ENCODE results near the gene MPRIP.

DNA sequence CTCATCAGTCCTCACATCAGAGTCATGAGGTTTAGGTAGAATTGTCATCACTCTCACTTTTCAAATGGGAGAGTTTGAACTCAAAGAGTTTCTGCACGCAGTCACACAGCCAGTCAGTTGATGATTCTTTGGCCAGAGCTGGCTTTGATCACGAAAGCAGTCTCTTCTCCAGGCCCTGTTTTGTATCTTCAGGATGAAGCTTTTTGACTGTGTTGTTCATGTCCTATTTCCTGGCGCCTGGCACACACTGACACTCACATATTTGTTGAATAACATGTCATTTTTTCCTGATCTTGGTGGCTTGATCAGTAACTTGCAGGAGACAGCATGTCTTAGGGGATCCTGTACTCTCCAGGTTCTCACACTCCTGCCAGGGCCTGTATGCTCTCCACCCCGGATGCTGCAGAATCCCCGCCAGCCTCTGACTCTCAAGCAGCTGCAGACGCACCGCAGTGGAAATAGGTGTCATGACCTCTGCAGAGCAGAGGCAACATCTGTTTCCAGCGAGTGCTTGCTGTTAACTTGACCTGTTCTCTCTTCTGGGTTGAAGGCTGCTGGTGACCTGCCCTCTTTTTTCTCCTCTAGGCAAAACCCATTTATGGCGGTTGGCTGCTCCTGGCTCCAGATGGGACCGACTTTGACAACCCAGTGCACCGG, 33.0 kb downstream of the MPRIP start:
- no peak for TF ChIP-seq CTCF (conservative IDR thresholded peaks at IDR 0.05)
- no peak for TF ChIP-seq ZFX (IDR thresholded peaks at IDR 0.05)
